ELR (cell line): ENCODE data around the gene SERINC2.
"Not testable (repeated sequence)": the region's sequence is repeated elsewhere in the genome, so short reads cannot be mapped to it uniquely, and the experiment has no call there.

Experiments used
- DNase-seq: peaks from one replicate; pipeline ENCODE4 v3.0.0-alpha.2; 2015; ENCODE audit warnings: low read depth

SERINC2 gene

DNA sequence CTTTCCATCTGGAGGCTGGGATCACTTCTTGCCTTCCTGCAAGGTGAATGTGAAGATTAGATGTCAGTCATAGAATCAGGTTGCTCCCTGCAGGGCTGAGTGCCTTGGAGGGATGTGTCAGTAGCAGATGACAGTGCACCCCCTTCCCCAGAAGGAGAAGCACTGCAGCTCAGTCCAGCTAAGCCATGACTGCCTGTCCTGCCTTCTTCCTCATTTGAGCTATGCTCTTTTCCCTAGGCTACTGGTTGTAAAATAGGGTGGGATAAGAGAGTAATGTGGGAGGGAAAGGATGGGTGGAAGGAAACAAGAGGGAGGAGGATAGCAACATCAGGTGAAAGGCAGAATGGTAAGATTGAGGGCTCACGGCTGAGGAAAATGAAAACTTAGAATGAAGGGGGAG, 29.0 kb upstream of the SERINC2 start:
- no peak for DNase-seq

DNA sequence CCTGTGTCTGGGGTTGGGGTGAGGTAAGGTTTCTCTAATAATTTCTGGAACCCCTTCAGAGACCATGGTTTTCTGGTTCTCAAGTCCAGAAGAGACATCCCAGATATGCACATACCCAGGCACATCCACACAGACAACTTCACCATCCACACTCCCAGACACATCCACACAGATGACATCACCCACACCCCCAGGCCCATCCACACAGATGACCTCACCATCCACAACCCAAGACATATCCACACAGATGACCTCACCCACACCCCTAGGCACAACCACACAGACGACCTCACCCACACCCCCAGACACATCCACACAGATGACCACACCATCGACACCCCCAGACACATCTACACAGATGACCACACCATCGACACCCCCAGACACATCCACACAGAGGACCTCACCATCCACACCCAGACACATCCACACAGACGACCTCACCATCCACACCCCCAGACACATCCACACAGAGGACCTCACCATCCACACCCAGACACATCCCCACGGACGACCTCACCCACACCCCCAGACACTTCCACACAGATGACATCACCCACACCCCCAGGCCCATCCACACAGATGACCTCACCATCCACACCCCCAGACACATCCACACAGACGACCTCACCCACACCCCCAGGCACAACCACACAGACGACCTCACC, 26.3 kb upstream of the SERINC2 start:
- DNase-seq, result not testable (repeated sequence)

DNA sequence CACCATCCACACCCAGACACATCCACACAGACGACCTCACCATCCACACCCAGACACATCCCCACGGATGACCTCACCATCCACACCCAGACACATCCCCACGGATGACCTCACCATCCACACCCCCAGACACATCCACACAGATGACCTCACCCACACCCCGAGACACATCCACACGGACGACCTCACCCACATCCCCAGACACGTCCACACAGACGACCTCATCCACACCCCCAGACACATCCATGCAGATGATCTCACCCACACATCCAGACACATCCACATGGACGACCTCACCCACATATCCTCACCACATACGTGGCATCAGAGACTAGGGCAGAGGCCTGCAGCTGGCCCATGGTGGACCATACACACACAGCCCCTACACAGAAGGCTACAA, 25.4 kb upstream of the SERINC2 start:
- DNase-seq, result no peak

DNA sequence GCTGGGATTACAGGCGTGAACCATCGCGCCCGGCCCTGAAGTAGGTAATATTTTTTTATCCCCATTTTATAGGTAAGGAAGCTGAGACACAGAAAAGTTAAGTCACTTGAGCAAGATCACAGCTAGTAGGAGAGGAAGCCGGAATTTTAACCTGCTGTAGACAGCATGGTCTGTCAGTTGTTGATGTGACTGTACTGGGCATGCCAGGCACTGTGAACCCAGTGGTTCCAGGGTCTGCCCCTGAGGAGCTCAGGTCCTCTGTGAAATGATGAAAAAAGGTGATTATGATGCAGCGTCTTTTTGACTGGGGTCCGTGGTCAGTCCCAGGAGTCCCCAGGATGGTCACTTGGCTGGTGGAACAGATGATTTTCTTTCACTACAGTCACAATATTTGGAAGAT, 23.4 kb upstream of the SERINC2 start:
- DNase-seq, result no peak

DNA sequence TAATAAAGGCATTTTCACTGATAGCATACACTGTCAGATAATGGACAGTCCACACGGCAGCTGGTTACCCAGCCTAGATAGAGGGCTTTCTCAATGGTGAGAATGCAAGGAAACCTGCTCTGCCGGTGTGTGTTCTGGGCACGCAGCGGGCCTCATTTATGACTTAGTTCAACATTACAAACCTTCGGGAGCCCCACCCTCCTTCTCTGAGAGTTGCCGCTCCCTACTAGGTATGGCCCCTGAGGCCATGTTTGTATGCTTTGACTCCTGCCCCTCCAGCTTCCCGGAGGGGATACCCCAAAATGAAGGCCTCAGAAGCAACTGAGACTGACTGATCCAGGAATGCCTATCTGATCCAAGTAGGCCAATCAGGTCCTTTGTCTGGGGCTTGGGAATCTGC, 22.9 kb upstream of the SERINC2 start:
- no peak for DNase-seq

DNA sequence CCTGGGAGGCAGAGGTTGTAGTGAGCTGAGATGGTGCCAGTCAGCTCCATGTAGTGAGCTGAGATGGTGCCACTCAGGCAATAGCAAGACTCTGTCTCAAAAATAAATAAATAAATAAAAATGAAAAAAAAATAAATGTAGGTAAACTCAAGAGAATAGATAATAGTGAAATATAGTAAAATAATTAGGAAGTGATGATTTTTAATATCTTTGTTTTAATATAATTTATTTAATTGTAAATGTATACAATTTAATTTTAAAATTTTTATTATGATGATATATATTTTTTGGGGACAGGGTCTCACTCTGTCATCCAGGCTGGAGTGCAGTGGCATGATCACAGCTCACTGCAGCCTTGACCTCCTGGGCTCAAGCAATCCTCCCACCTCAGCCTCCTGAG, 19.6 kb upstream of the SERINC2 start:
- DNase-seq, result no peak

DNA sequence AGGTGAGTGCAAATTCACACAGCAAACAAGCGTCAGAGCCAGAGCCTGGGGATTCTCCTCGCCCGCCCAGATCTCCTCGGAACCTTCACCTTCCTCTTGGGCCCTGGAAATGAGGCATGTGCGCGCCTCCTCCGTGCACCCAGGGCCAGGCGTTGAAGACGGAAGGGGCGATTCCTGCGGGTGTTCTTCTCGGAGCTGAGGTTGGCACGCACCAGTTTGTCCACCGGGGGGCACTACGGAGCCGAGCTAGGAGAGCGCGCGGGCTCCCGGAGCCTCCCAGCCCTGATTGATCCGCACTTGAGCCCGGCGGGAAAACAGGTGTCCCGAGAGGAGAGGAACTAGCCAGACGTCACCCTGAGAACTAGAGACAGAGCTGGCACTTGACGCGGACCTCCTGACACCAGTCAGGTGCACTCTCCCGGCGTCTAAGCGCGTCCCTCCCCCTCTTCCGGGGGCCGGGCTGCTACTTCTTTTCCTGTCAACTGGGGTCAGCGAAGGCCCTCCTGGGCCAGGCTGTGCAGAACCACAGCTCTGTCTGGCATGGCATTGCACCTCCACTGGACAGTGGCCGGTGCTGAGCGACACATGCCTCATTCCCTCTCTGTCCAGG, 18.3 kb upstream of the SERINC2 start:
- DNase-seq, result peak; percentile 88

DNA sequence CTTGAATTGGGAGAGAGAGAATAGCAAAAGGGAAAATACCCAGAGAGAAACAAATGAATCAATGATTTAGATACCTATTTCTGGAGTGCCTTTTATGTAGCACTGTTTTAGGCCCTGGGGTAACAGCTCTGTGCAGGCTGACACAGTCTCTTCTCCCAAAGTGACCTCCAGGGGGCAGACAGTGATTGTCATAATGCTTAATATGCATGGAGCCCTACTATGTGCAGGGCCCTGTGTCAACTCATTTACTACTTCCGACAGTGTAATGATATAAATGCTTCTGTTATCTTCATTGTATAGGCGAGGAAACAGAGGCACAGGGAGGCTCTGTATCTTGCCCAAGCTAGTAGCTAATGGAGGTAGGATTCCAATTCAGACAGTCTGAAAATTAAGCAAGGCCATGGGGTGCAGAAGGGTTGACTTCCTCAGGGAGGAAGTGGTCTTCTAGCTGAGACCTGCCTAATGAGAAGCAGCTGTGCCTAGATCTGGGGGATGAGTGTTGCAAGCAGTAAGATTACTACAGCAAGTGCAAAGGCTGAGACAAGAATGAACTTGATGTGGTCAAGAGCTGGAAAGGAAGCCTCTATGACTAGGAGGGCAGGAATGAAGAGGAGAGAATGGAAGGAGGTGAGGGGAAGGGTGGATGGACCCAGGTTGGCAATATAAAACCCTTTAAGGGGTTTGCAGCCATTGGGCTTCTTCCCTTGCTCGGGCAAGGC, 16.2 kb upstream of the SERINC2 start:
- DNase-seq, result peak; percentile 89

DNA sequence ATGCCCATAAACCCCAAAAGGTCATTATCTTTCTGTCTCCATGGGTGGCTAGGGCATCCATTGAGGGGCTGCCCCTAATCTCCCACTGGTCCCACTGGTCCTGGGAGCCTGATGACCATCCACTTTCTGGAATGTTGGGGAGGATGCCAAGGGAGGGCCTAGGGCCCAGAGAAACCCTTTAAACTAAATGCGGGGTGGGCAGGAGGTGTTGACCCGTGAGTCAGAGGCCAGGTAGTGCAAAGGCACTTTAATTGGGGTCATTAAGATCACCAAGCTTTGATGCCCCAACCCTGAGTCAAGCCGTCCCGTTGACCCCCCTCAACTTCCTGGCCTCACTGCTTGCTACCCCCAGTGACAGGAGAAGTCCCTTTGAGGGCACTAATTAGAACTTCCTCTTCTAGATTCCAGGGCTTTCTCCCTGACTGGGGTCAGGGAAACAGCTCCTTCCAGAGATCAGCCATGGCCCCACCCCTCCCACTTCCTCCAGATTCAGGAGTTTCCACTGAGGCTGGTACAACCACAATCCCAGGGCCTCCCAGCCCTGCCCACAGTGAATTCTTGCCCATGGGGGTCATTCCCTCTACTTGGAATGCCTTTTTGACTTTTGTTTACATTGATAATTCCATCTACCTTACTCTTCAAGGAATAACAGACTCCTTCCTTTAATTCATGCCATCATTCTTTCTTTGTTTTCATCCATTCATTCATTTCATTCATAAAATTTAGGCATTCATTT, 15.5 kb upstream of the SERINC2 start:
- peak; percentile 78 for DNase-seq

DNA sequence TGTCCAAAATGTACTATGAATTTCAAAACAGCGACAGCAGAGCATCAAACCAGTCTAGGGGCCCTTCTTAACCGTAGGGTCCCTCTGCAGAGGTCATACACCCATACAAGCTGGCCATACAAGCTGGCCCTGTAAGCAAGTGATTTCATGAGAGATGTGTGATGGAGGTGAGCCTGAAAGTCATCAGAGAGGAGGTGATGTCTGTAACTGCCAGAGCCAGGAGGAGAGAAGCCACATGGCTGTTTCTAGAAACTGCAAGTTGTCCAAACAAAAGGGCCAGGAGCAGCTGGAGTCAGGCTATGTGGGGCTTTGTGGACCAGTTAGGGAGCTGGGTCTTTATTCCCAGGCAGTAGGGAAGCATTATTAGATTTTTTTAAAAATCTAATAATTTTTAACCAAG, 14.8 kb upstream of the SERINC2 start:
- DNase-seq, result no peak

DNA sequence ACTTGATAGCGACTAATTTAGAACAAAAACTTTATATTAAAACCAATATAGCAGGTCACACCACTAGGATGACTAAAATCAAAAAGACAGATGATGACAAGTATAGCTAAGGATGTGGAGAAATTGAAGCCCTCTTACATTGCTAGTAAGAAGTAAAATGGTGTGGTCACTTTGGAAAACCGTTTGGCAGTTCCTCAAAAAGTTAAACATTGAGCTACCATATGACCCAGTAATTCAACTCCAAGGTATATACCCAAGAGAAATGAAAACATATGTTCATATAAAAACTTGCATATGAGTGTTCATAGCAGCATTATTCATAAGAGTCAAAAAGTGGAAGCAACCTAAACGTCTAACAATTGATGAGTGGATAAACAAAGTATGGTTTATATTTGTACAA, 13.0 kb upstream of the SERINC2 start:
- no peak for DNase-seq

DNA sequence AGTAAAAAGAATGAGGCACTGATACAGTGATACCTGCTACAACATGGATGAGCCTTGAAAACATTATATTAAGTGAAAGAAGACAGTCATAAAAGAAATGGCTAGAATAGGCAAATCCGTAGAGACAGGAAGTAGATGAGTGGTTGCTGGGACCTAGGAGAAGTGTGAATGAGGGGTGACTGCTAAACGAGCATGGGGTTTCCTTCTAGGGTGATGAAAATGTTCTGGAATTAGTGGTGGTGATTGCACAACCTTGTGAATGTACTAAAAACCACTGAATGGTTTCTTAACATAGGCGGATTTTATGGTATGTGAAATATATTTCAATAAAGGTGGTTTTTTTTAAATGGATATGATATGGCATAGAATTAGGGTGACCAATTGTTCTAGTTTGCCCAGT, 12.6 kb upstream of the SERINC2 start:
- DNase-seq, result peak; percentile 54

DNA sequence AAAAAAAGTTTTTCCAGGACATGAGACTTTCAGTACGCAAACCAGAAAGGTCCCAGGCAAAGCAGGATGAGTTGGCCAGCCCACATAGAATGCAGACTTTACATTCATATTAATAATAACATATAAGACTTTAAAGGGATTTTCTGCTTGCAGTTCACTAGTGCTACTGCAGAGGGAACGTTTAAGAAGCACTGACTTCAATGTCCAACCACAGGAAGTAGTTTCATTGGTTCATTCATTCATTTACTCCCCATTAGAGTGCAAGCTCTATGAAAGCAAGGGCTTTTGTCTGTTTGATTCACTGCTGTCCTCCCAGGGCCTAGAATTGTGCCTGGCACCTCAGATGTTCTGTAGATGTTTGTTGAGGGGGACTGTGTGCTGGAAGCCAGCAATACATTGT, 11.8 kb upstream of the SERINC2 start:
- peak; percentile 41 for DNase-seq

DNA sequence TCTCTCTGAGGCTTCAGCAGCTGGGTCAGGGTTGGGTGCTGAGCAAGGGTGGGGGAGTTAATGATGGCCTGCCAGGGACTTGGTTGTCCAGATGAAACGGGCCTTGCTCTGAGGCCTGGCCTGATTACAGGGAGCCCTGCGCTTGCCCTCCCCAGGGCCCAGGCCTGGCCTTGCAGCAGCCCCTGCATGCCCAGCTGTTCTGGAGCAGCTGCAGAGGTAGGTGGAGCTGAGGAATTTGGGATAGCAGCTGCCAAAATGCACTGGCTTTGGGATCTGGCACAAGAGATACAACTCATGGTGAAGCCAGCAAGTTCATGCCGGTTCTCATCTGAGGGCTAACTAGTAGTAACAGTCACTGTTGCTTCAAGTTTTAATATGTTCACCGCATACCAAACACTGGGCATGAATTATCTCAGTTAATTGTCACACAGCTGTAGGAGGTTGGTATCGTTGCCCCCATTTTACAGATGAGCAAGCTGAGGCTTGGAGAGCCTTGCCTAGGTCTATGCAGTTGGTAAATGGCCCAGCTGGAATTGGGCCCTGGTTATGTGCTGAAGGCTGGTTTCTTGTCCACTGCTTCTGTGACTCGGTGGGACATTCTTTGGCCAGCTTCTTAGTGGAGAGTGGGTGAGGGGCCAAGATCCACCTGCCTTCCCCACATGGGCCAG, 7.3 kb upstream of the SERINC2 start:
- no peak for DNase-seq

DNA sequence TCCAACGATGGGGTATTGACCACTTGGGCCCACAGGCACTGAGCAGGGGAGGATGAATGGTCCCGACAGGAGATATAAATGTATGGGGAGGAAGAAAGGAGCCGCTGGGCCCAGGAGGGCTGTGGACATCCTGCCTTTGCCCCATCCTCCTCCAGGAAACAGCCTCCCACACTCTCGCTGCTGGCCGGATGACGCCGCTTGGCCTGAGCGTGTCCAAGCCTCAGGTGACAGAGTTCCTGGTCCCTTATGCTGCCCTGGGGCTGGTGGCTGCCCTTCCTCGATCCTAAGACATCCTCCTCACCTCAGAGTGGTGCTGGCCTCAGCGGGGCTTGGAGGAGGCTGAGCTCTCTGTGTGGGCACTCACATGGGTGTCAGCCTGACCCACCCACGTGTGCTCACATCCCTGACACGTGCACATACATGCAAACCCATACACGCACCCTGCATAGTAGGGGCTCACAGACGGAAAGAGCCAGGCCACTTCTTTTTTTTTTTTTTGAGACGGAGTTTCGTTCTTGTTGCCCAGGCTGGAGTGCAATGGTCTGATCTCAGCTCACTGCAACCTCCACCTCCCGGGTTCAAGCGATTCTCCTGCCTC, 5.9 kb upstream of the SERINC2 start:
- DNase-seq, result no peak

DNA sequence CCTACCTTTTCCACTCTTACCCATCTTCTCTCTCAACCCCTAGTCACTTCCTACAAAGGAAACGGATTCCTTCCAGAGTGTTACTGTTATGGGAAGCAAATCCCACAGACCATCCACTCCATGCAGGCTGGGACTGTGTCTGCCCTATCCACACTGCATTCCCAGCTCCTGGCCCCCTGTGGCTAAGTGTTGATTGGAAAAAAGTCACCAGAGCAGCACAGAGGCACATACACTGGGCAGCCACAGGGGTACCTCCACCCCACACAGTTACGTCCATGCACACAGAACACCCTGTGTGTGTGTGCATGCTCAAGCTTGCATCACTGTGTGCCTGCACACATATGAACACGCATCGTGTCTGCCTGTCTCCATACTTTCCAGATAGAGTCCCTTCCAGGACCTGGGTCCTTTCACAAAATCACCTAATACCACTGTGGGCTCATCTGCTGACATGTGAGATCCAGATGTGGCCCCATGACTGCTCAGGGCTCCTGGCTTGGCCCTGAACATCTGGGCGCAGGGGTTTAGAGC, 4.2 kb upstream of the SERINC2 start:
- no peak for DNase-seq

DNA sequence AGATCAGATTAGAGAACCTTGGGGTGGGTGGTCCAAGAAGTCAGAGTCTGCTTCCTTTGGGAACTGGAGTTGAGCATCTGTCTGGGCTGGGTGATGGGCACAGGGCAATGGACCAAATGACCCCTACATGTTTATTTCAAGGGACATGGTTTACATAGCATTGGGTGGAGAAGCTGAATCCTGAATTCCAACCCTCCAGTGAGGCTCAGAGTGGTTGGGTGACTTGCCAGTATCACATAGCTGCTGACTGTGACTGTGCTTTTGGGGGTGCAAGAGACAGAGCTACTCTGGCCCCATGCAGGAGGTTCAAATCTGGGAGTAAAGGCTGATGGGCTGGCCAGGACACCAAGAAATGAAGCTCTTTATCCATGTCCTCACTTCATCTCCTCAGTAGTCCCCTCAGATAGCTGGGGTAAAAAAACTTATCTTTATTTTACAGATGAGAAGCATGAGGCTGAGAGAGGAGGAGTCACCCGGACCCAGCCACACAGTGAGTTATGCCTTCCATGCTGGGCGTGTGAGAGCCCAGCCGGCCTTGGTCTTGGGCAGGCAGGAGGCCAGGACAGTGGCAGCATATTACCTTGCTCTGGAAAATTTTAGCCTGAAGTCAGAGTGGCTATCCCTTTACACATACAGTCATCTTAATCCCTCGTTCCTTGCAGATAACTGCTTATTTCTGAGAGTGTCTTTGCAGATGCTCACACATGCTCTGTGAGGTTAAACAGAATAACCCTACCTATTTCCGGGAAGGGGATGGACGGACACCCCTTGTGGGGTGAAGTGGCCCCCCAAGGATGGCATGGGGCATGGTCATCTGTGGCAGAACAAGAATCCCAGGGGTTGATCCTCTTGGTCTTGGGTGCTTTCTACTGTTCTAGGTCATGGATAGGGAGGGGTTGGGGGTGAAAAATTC, 2.8 kb upstream of the SERINC2 start:
- DNase-seq, result no peak

DNA sequence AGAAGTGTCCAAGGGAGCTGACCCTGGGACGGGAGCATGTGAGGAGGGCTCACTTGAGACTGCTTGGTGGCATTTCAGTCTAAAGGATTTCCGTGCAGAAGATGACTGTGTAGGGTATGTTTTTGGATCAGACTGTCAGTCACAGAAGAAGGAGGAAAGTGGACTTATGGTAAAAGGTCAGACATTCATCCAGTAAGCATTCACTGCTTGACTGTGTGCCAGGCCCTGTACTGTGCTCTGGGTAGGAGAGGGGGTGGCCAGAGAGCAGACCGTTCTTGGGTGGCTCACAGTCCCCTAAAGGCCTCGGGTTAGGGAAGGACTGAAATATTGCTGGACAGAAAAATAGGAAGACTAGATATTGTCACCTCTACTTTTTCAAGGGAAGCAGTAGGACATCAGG, 2.1 kb upstream of the SERINC2 start:
- DNase-seq, result peak; percentile 23

DNA sequence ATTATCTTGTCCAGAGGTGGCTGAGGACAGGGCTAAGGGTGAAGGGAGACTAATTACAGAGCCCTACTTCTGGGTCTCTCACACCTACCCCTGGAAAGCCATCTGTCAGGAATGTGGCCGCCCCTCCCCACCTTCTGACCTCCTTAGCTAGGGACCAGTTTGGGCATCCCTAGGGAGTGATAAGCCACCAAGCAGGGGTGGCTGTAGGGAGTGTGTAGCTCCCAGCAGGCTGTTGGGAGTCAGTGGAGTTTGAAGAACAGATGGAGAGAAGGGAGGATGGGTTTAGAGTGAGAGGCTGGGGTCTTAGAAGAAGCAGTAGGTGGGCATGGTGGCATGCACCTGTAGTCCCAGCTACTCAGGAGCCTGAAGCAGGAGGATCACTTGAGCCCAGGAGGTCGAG, 808 bp upstream of the SERINC2 start:
- DNase-seq, result no peak

DNA sequence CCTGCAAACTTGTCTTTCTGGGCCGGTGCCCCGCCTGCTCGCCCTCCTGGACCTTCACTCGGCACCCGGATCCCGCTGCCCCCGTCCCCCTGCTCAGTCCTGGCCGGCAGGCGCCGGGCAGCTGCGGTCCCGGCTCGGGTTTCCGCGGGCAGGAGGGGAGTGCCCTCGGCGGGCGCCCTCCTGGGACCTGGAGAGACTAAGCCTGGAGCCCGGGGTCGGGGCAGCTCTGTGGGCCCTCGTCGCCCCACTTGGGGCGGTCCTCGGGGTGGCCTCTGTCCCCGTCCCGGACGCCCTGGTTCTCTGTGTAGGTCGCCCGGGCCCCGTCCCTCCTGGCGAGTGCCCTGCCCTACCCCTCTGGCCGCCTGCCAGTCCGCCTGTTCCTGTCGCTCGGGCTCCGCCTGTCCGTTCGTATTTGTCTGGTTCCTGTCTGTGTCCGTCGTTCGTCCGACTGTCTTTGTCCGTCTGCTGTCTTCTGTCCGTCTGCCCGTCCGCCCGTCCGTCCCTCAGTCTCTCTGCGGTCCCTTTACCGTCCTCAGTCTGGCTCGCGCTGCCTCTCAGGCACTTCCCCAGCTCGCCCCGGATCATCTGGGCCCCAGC, 490 bp downstream of the SERINC2 start:
- DNase-seq, result peak; percentile 66
